ENCODE data around the gene UBE2R2. TPM values are rescaled to one million over a fixed set of nuclear protein-coding genes. Genes with fewer than 3 reads are reported as not detected.
"Not testable (repeated sequence)": the region's sequence is repeated elsewhere in the genome, so short reads cannot be mapped to it uniquely, and the experiment has no call there.

UBE2R2 gene
- total RNA-seq, 1 donor from 2014 or later = 26.7 TPM

- DNase-seq (ENCODE audit: low spot score) = no peak
Measured at GRCh38 chr9:33840381-33840780, 23.4 kb downstream of the UBE2R2 start.

DNA sequence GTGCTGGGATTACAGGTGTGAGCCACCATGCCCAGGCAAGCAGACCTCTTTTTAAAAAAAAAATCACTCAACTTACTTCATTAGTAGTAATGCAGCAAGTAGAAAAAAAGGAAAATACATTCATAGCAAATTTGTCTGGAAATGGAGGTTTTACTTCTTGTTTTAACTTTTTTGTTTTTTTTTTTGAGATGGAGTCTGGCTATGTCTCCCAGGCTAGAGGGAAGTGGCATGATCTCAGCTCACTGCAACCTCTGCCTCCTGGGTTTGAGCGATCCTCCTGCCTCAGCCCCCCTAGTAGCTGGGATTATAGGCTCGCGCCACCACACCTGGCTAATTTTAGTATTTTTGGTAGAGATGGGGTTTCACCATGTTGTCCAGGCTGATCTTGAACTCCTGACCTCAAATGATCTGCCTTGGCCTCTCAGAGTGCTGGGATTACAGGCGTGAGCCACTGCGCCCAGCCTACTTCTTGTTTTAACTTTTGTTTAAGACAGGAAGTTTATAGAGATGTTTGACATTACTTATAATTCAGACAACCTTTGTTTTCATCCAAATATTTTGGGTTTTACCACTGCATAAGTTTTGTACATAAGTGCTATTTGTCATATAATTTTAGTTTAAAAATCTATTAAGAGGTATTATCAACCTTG lies 26.5 kb downstream of the UBE2R2 start:
- DNase-seq (ENCODE audit: low spot score) = no peak

DNA sequence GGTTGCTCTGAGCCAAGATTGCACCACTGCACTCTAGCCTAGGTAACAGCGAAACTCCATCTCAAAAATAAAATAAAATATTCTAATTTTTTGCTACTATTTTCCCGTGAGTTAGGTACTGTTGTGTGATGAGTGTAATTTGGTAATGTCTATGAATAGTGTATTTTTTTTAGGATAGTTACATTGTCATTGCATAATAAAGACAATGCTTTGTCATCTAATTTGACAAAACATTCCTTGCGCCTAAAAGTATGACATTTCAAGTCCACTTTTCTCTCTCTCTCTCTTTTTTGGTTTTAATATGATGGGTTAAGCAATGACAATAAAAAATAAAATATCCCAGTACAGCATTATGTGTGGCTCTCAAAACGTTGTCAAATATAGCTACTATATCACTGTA lies 29.3 kb downstream of the UBE2R2 start:
- no peak for DNase-seq (ENCODE audit: low spot score)

- DNase-seq (ENCODE audit: low spot score) = not testable (repeated sequence)
Measured at GRCh38 chr9:33847894-33848205, 30.9 kb downstream of the UBE2R2 start.

GRCh38 chr9:33850267-33850629 lies 33.3 kb downstream of the UBE2R2 start:
- DNase-seq (ENCODE audit: low spot score) = no peak

GRCh38 chr9:33850677-33851076 lies 33.7 kb downstream of the UBE2R2 start:
- DNase-seq (ENCODE audit: low spot score) = no peak

DNA sequence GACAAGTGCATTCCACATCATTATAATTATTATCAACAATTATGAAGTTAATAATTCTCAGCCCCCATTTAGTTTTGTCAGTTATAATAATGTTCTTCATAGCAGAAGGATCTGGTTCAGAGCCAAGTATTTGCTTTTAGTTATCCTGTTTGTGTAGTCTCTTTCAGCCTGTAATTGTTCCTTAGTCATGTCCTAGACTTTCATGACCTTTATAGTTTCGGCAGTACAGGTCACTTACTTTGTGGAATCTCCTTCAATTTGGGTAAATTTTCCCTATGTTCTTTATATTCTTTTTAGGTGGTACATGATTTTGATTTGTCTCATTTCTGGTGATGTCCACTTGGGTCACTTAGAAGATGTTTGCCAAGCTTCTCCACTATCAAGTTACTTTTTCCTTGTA lies 34.3 kb downstream of the UBE2R2 start:
- no peak for DNase-seq (ENCODE audit: low spot score)

DNA sequence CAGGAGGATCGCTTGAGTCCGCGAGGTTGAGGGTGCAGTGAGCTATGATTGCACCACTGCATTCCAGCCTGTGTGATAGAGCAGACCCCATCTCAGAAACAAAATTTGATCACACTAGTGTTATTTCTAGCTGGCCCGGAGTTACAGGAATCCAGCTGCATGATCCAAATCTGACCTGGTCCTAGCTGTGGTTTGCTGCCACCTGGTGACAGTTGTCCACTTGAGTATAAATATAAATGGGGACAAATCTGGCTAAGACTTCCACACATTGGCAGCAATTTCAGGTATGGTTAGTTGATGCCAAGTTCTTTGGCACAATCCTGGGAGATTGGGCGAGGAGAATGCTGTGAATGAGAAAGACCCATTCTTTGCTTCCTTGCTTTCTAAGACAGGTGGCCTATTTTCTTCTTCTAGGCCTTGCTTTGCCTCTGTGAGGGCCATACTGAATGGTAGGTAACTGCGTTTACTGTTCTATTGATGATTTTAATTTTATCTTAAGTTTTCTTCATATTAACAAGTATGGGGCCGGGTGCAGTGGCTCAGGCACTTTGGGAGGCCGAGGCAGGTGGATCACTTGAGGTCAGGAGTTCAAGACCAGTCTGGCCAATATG lies 35.4 kb downstream of the UBE2R2 start:
- peak; percentile 17 for DNase-seq (ENCODE audit: low spot score)

DNA sequence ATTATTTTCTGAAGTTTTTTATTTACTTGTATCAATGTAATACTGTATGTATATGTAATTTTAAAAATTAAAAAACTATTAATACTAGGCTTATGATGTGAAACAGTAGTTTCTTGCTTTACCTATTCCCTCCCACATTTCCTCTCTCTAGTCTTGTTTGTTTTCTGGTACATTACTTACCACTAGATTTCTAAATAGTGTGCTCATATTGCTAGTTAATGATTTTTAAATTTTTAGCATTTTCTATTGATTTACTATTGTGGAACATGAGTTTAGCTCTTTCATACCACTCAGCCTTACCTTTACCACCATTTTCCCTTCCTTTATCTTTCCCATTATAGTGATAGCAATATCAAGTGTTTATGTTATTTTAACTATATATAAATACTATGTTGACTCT lies 39.3 kb downstream of the UBE2R2 start:
- no peak for DNase-seq (ENCODE audit: low spot score)

GRCh38 chr9:33858423-33858822 lies 41.5 kb downstream of the UBE2R2 start:
- DNase-seq (ENCODE audit: low spot score) = no peak

DNA sequence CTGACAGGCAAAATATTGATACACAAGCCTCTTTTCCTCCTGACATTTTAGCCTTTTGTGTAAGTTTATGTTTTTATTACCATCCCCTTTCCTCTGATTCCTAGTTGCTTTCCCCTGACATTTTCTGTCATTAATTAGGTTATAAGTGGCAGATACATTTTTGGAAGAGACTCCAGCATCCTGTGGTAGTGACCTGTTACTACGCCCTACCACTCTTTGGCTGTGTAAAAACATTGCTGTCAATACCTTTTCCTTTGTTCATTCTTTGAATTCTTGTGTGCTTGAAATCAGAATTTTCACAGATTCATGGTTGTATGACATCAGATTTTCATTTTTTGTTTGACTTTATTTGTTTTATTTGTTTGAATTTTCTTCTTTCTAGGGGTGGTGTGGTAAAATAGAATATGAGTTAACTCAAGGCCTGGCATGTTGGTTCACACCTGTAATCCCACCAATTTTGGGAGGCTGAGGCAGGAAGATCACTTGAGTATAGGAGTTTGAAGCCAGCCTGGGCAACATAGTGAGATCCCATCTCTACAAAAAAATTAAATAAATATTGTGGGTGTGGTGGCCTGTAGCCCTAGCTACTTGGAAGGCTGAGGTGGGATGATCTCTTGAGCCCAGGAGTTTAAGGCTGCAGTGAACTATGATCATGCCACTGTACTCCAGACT lies 43.4 kb downstream of the UBE2R2 start:
- no peak for DNase-seq (ENCODE audit: low spot score)

DNA sequence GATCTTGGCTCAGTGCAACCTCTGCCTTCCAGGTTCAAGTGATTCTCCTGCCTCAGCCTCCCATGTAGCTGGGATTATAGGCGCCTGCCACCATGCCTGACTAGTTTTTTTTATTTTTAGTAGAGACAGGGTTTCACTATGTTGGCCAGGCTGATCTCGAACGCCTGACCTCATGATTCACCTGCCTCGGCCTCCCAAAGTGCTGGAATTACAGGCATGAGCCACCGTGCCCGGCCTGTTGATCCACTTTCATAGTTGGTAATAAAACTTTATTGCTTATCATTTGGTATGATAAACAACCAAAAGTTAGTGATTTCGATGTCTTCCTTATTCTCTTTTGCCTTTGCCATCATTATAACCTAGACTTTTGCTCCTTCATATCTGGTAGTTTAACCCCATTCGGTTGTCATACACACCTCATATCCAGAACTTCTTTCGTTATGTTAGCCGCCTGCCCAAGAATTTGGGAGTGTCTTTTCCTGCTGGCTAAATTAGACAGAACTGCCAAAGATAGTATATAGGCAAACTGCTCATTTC lies 45.0 kb downstream of the UBE2R2 start:
- no peak for DNase-seq (ENCODE audit: low spot score)

GRCh38 chr9:33863027-33863426 lies 46.1 kb downstream of the UBE2R2 start:
- DNase-seq (ENCODE audit: low spot score) = not testable (repeated sequence)

GRCh38 chr9:33867747-33868439 lies 50.9 kb downstream of the UBE2R2 start:
- peak; percentile 74 for DNase-seq (ENCODE audit: low spot score)

DNA sequence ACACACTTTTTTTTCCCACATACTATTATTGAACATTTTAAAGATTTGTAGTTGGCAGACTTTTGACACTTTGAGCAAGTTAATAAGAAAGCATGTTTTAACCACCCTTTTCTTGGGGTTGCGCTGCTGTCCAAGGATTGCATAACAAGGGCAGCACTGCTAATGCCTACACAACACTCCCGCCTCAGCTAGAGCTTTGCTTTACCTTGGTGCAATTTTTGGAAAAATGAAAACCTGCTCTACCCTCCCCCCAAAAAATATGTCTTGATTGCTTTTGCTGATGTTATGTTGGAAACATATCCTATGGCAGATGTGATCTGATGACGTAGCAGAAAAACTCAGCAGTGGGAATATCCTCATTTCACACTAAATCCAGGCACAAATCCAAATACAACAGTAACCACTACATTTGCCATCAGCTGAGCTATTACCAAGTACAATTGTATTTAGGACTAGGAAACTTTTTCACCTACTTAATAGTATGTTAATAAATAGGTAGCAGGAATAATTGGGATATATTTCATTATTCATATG lies 51.5 kb downstream of the UBE2R2 start:
- DNase-seq (ENCODE audit: low spot score) = peak; percentile 44

DNA sequence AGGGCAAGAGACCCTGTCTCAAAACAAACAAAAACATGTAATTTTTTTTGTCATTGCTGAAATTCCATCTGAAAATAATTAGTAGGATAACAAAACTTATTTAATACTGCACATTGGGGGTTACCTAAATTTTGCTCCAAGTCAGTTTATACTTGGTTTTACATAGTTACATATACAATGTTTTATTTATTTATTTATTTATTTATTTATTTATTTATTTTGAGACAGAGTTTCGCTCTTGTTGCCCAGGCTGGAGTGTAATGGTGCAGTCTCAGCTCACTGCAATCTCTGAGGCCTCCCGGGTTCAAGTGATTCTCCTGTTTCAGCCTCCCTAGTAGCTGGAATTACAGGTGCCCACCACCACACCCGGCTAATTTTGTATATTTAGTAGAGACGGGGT lies 52.3 kb downstream of the UBE2R2 start:
- DNase-seq (ENCODE audit: low spot score) = not testable (repeated sequence)

GRCh38 chr9:33877727-33878489 lies 60.9 kb downstream of the UBE2R2 start:
- no peak for DNase-seq (ENCODE audit: low spot score)

DNA sequence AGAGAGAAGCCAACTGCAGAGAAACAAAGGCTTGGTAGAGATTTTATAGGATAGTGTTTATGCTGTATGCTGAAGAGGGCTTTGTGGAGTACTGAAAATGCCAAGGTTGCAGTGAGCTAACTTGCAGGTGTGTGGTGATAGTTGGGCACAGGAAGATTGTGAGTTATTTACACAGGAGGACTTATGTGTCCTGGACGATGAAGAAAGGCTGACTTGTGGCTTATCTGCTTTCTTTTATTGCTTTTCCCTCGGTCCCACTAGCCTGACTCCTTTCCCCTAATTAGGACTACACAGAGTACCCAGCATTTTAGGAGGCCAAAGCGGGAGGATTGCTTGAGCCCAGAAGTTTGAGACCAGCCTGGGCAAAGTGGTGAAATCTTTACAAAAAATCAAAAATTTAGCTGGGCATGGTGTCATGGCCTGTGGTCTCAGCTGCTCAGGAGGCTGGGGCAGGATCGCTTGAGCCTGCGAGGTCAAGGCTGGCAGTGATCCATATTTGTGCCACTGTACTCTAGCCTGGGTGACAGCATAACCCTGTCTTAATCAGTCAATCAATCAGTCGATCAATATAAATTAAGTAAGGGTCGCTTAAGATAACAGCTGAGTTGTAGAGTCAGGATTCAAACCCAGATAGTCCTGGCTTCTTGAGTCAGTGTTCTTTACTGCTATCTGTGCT lies 61.9 kb downstream of the UBE2R2 start:
- DNase-seq (ENCODE audit: low spot score) = no peak

DNA sequence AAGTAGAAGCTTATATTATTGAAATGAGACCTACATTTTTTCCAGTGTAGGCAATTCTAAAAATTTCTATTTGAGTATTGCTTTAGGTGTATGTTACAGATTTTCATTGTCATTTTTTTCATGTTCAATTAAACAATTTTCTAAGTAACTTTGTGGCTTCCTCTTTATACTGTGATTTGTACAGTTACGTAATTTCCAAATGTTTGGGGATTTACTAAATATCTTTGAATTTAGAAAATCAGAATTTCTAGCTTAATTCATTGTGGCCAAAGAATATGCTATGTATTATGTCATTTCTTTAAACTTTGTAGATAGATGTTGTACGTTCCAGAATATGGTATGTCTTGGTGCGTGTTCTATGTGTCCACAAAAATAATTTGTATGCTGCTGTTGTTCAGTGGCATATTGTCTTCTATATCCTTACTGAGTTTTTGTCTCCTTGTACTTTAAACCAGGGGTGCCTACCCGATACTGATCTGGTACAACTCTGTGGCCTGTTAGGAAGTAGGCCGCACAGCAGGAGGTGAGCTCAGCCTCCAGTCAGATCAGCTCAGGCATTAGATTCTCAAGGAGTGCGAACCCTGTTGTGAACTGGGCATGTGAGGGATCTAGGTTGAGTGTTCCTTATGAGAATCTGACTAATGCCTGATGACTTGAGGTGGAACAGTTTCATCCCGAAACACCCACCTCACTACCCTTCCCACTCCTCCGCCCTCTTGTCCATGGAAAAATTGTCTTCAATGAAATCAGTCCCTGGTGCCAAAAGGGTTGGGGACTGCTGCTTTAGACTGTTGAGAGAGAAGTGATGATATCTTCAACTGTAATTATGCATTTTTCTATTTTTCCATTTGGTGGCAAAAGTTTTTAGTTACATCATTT lies 63.5 kb downstream of the UBE2R2 start:
- DNase-seq (ENCODE audit: low spot score) = no peak

DNA sequence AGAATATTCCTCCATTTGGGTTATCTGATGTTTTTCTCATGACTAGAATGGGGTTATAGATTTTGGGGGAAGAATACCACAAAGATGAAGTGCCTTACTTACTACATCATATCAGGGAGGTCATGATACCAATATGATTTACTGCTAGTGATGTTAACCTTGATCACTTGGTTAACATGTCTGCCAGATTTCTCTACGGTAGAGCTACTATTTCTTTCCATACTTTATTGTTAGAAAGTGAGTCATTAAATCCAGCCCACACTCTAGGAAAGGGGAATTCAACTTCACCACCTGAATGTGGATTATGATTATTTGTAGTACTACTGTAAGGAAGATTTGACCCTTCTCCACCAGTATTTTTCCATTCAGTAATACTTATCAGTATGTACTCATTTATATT lies 64.7 kb downstream of the UBE2R2 start:
- DNase-seq (ENCODE audit: low spot score) = no peak

All from umbilical cord (tissue), 2 donors.